ENCODE measurements around the gene WDR33. TPM values are rescaled to one million over a fixed set of nuclear protein-coding genes. Genes with fewer than 3 reads are reported as not detected.

WDR33 gene
- total RNA-seq, 2 experiments from 2014 or later, result 70.7 to 96.6 TPM

DNA sequence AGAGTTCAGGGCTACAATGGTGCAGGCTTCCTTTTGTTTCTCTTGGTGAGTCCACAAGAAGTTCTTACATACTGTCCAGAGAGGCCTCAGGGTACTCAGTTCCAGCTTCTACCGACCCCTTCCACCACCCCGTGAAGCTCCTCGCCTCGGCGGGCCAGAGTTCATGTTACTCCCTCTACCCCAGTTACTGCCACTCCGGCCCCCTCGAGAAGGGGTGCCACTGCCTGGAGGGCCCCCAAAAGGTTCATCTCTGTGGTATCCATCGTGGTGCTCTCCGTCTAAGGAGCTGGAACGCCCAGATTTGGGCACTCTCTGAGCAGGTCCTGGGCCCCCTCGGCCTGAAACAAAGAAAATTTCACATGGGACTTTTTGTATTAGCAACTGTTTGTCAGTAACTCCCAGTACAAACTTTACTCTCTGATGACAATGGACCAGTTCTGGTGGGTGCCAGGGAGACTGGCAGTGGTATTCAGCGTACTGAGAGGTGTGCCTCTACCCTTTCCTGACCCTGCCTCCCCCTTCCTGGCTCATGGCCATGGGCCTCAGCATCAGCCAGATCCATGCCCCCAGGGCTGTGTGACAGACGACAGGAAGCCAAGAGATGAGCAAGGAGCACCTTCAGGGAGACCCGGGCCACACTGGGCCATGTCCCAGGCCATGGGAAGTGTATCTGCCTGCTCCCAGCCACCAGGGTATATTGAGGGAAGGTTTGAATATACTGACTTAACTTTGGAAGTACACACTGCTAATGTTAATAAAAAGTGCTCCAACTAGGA lies 104.6 kb downstream of the WDR33 start:
- ChIA-PET POLR2A (no interaction called here), CTCF (ENCODE audit: unreplicated experiment) (no interaction called here)
- no peaks in the 10 kb centered on the region for H3K9me3 ChIP-seq (ENCODE audit: low read length)
- peaks cover 89% of the 10 kb centered on the region for H3K36me3 ChIP-seq (ENCODE audit: insufficient read depth, low read length)
- no peak for DNase-seq (ENCODE audit: low spot score)
- H3K9me2 ChIP-seq (ENCODE audit: insufficient read depth, low read length), result no peaks in the 10 kb centered on the region
- intact Hi-C loops (cut with micrococcal nuclease; ENCODE audit: unreplicated experiment), result no loop called here
- no peak overlapping the region for H2AFZ ChIP-seq (ENCODE audit: low read length)
- no TSS peak for BruUV-seq (replicated peaks)
- H4K20me1 ChIP-seq (ENCODE audit: insufficient read depth, low read length), result peaks cover 12% of the 10 kb centered on the region; the same call in 1 of the 2 replicates
- H3K4me3 ChIP-seq (ENCODE audit: low read depth, low read length, poor library complexity, severe bottlenecking), result no peak overlapping the region
- H3K27ac ChIP-seq (ENCODE audit: low read depth, low read length, poor library complexity, severe bottlenecking), result no peak overlapping the region
- peaks cover 21% of the 10 kb centered on the region for H3K4me1 ChIP-seq (ENCODE audit: insufficient read depth, low read length, poor library complexity, severe bottlenecking)
- H3K79me2 ChIP-seq (ENCODE audit: insufficient read depth, low read depth, low read length), result peaks cover 29% of the 10 kb centered on the region; the same call in 1 of the 2 replicates
- no peak for TF ChIP-seq EZH2phosphoT487 (IDR thresholded peaks at IDR 0.05; ENCODE audit: borderline replicate concordance, low read depth, low read length)
- TF ChIP-seq, protein P1, sequence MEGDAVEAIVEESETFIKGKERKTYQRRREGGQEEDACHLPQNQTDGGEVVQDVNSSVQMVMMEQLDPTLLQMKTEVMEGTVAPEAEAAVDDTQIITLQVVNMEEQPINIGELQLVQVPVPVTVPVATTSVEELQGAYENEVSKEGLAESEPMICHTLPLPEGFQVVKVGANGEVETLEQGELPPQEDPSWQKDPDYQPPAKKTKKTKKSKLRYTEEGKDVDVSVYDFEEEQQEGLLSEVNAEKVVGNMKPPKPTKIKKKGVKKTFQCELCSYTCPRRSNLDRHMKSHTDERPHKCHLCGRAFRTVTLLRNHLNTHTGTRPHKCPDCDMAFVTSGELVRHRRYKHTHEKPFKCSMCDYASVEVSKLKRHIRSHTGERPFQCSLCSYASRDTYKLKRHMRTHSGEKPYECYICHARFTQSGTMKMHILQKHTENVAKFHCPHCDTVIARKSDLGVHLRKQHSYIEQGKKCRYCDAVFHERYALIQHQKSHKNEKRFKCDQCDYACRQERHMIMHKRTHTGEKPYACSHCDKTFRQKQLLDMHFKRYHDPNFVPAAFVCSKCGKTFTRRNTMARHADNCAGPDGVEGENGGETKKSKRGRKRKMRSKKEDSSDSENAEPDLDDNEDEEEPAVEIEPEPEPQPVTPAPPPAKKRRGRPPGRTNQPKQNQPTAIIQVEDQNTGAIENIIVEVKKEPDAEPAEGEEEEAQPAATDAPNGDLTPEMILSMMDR (conservative IDR thresholded peaks at IDR 0.05; ENCODE audit: low read length), result no peak
- H3K4me2 ChIP-seq (ENCODE audit: low read length), result no peak overlapping the region

DNA sequence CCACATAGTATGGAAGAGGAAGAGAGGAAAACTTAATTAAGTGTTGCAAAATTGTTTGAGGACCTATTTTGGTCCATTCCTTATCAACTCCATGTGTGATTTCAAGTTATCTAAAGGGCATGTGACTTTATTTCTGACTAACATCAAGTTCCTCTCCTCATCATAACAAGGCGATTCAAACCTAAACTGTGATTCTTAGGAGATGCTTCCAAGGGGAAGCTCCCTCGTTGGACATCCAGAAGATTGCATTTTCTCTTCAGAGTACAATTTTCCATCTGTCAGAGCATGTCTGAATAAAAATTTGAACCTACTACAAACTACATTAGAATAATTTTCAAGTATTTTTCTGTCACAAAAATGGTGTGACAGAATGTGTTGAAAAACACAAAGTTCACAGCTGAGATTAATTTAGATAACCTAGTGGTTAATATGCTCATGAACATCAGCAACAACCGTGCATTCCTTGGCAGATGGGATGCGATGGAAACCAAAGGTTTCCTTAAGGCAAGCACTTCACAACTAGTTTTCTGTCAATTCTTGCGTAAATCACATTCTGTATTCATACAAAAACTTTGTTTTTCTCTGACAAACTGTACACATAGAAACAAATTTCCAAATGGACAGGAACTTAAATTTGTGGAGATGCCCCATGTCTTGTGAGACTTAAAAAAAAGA lies 105.4 kb downstream of the WDR33 start:
- peaks cover 26% of the 10 kb centered on the region for H3K4me1 ChIP-seq (ENCODE audit: insufficient read depth, low read length, poor library complexity, severe bottlenecking)
- TF ChIP-seq, protein P1 (conservative IDR thresholded peaks at IDR 0.05; ENCODE audit: low read length), result no peak
- TF ChIP-seq EZH2phosphoT487 (IDR thresholded peaks at IDR 0.05; ENCODE audit: borderline replicate concordance, low read depth, low read length), result no peak
- no TSS peak for BruUV-seq (replicated peaks)
- no peaks in the 10 kb centered on the region for H3K9me3 ChIP-seq (ENCODE audit: low read length)
- peaks cover 12% of the 10 kb centered on the region; the same call in 1 of the 2 replicates for H4K20me1 ChIP-seq (ENCODE audit: insufficient read depth, low read length)
- H2AFZ ChIP-seq (ENCODE audit: low read length), result no peak overlapping the region
- ChIA-PET CTCF (ENCODE audit: unreplicated experiment) (no interaction called here), POLR2A (interaction anchor here (1.0 kb wide), 1 partner anchor 44 kb away, joined by 4 read pairs; no protein-coding TSS in a partner anchor)
- no peak overlapping the region for H3K4me3 ChIP-seq (ENCODE audit: low read depth, low read length, poor library complexity, severe bottlenecking)
- no peaks in the 10 kb centered on the region for H3K9me2 ChIP-seq (ENCODE audit: insufficient read depth, low read length)
- H3K36me3 ChIP-seq (ENCODE audit: insufficient read depth, low read length), result peaks cover 81% of the 10 kb centered on the region
- H3K4me2 ChIP-seq (ENCODE audit: low read length), result no peak overlapping the region
- DNase-seq (ENCODE audit: low spot score), result no peak
- peaks cover 29% of the 10 kb centered on the region; the same call in 1 of the 2 replicates for H3K79me2 ChIP-seq (ENCODE audit: insufficient read depth, low read depth, low read length)
- intact Hi-C loops (cut with micrococcal nuclease; ENCODE audit: unreplicated experiment), result no loop called here
- no peak overlapping the region for H3K27ac ChIP-seq (ENCODE audit: low read depth, low read length, poor library complexity, severe bottlenecking)

Measured in OCI-LY7 (cell line).